C4-2B (cell line): ENCODE data around the gene SNAPC2.

Experiments used
- H3K27ac ChIP-seq: fragments of 450-650 bp; 2 replicates; pipeline ENCODE4 v1.5.1; 2017
- ZFX ChIP-seq: fragments of 450-650 bp; IDR thresholded peaks from 2 replicates; pipeline ENCODE4 v1.6.1; 2017
- TF ChIP-seq, protein P1 (sequence below): fragments of 450-650 bp; conservative IDR thresholded peaks from 2 replicates; pipeline ENCODE4 v1.5.1; 2017; ENCODE audit warnings: mild to moderate bottlenecking

SNAPC2 gene

DNA sequence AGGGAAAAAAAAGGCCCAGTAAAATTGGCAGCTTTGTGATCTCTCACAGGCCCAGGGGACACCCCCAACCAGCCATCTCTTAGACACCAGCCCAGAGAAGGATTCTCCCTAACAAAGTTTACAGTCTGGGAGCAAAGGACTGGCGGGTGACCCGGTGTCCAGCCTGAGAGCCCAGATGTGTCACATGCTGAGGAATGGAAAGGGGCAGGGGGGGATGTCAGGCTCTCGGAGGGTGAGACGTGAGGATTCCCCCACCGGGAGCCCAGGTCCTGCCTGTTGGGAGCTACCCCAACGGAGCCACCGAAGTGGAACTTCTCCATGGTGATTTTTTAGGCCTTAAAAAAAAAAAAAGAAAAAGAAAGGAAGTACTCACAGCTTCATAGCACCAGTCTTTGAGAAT, 10.6 kb downstream of the SNAPC2 start:
- no peak overlapping the region for H3K27ac ChIP-seq
- TF ChIP-seq, protein P1, sequence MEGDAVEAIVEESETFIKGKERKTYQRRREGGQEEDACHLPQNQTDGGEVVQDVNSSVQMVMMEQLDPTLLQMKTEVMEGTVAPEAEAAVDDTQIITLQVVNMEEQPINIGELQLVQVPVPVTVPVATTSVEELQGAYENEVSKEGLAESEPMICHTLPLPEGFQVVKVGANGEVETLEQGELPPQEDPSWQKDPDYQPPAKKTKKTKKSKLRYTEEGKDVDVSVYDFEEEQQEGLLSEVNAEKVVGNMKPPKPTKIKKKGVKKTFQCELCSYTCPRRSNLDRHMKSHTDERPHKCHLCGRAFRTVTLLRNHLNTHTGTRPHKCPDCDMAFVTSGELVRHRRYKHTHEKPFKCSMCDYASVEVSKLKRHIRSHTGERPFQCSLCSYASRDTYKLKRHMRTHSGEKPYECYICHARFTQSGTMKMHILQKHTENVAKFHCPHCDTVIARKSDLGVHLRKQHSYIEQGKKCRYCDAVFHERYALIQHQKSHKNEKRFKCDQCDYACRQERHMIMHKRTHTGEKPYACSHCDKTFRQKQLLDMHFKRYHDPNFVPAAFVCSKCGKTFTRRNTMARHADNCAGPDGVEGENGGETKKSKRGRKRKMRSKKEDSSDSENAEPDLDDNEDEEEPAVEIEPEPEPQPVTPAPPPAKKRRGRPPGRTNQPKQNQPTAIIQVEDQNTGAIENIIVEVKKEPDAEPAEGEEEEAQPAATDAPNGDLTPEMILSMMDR: no peak
- TF ChIP-seq ZFX: no peak

DNA sequence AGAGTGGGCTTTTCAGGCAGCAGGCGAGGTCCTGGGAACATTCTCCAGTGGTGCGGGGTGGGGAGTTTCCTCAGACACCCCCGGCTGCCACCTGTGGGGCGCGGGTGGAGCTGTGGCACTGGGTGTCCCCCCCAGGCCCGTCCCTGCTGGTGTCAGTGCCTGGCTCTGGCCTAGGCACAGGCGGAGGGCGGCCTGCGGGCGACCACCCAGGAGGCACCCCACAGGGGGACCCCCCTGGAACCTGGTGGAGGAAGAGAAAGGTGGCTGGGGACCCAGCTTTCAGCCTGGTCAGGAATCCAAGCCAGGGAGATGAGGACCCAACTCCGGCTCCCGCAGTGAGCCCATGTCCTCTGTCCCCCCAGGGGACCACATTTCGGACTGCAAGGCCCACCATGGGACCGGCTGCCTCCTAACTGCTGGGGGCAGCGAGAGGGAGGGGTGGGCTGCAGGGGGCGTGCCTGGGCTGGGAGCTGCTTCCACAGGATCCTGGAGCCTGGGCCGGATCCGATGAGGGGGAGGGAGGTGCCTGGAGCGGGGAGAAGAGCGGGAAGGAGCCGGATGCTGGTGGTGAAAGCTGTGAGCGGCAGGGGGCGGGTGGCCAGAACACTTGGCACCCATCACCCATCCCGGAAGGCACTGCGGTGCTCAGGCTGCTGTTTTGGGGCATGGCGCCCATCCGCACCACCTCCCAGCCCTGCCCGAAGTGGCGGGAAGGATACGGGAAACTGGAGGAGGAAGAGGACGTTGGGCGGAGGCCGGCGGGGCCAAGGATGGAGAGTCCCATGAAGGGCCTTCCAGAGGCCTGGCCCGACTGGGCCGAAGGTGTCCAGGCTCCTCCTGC, 11.3 kb downstream of the SNAPC2 start:
- no peak overlapping the region for H3K27ac ChIP-seq
- TF ChIP-seq, protein P1: no peak
- no peak for TF ChIP-seq ZFX

- TF ChIP-seq, protein P1: no peak
- no peak for TF ChIP-seq ZFX
- no peak overlapping the region for H3K27ac ChIP-seq
These were observed 12.3 kb downstream of the SNAPC2 start for GRCh38 chr19:7932276-7932929.

DNA sequence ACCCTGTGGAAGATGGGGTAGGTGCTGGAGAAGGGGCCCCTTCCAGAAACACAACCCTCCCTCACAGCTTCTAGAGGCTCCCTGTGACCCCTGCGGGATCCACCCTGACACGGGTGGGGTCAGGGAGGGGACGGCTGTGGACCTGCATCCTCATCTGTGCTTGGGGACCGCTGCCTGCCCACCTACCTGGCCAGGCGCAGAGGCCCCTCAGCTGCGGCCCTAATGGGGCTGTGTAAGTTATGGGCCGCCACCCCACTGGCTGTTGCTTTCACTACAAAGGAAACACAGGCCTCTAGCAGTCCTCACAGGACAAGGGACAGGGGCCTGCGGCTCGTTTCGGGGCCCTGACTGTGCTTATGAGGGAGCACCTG, 12.8 kb downstream of the SNAPC2 start:
- H3K27ac ChIP-seq: no peak overlapping the region
- TF ChIP-seq, protein P1: no peak
- no peak for TF ChIP-seq ZFX

- no peak overlapping the region for H3K27ac ChIP-seq
- no peak for TF ChIP-seq ZFX
- TF ChIP-seq, protein P1: no peak; the same call in 1 of the 2 replicates
These were observed 13.3 kb downstream of the SNAPC2 start for GRCh38 chr19:7933411-7933810.

- no peak overlapping the region for H3K27ac ChIP-seq
- TF ChIP-seq, protein P1: no peak
These were observed 13.9 kb downstream of the SNAPC2 start for GRCh38 chr19:7933828-7934725.
